ENCODE results near the gene CACNA2D3.

The CACNA2D3 gene

GRCh38 chr3:54897028-54897711 is 774.8 kb downstream of the CACNA2D3 start:
- Mint-ChIP-seq H3K4me3 (no peak overlapping the region), H3K27me3 (ENCODE audit: low read depth) (no peaks in the 10 kb centered on the region), H3K27ac (no peak overlapping the region), H3K36me3 (ENCODE audit: low read depth) (no peaks in the 10 kb centered on the region), H3K9me3 (no peaks in the 10 kb centered on the region), H3K4me1 (ENCODE audit: low read depth) (no peaks in the 10 kb centered on the region)
- DNase-seq (ENCODE audit: low spot score): no peak

- no peak for DNase-seq (ENCODE audit: low spot score)
- H3K27me3 Mint-ChIP-seq (ENCODE audit: low read depth): no peaks in the 10 kb centered on the region
- no peaks in the 10 kb centered on the region for H3K4me1 Mint-ChIP-seq (ENCODE audit: low read depth)
- H3K4me3 Mint-ChIP-seq: no peak overlapping the region
- H3K9me3 Mint-ChIP-seq: no peaks in the 10 kb centered on the region
- H3K36me3 Mint-ChIP-seq (ENCODE audit: low read depth): no peaks in the 10 kb centered on the region
- H3K27ac Mint-ChIP-seq: no peak overlapping the region
Measured at GRCh38 chr3:54899273-54899672, 776.9 kb downstream of the CACNA2D3 start.

GRCh38 chr3:54900838-54901591 is 778.7 kb downstream of the CACNA2D3 start:
- H3K27ac Mint-ChIP-seq: no peak overlapping the region
- no peak for DNase-seq (ENCODE audit: low spot score)
- H3K27me3 Mint-ChIP-seq (ENCODE audit: low read depth): no peaks in the 10 kb centered on the region
- no peak overlapping the region for H3K4me3 Mint-ChIP-seq
- H3K4me1 Mint-ChIP-seq (ENCODE audit: low read depth): no peaks in the 10 kb centered on the region
- no peaks in the 10 kb centered on the region for H3K36me3 Mint-ChIP-seq (ENCODE audit: low read depth)
- H3K9me3 Mint-ChIP-seq: no peaks in the 10 kb centered on the region

- Mint-ChIP-seq H3K4me1 (ENCODE audit: low read depth) (no peaks in the 10 kb centered on the region), H3K4me3 (no peak overlapping the region), H3K9me3 (no peaks in the 10 kb centered on the region), H3K27ac (no peak overlapping the region), H3K27me3 (ENCODE audit: low read depth) (no peaks in the 10 kb centered on the region), H3K36me3 (ENCODE audit: low read depth) (no peaks in the 10 kb centered on the region)
- DNase-seq (ENCODE audit: low spot score): no peak
Measured at GRCh38 chr3:54901906-54902685, 779.7 kb downstream of the CACNA2D3 start.

GRCh38 chr3:54905261-54905888 is 783.0 kb downstream of the CACNA2D3 start:
- Mint-ChIP-seq H3K9me3 (no peaks in the 10 kb centered on the region), H3K36me3 (ENCODE audit: low read depth) (no peaks in the 10 kb centered on the region), H3K27me3 (ENCODE audit: low read depth) (no peaks in the 10 kb centered on the region), H3K27ac (no peak overlapping the region), H3K4me3 (no peak overlapping the region), H3K4me1 (ENCODE audit: low read depth) (no peaks in the 10 kb centered on the region)
- no peak for DNase-seq (ENCODE audit: low spot score)

- no peaks in the 10 kb centered on the region for H3K4me1 Mint-ChIP-seq (ENCODE audit: low read depth)
- H3K27ac Mint-ChIP-seq: no peak overlapping the region
- no peaks in the 10 kb centered on the region for H3K9me3 Mint-ChIP-seq
- H3K27me3 Mint-ChIP-seq (ENCODE audit: low read depth): no peaks in the 10 kb centered on the region
- H3K4me3 Mint-ChIP-seq: no peak overlapping the region
- DNase-seq (ENCODE audit: low spot score): no peak
- no peaks in the 10 kb centered on the region for H3K36me3 Mint-ChIP-seq (ENCODE audit: low read depth)
Measured at GRCh38 chr3:54905920-54906319, 783.6 kb downstream of the CACNA2D3 start.

- Mint-ChIP-seq H3K4me3 (no peak overlapping the region), H3K27ac (no peak overlapping the region), H3K27me3 (ENCODE audit: low read depth) (no peaks in the 10 kb centered on the region), H3K9me3 (no peaks in the 10 kb centered on the region), H3K36me3 (ENCODE audit: low read depth) (no peaks in the 10 kb centered on the region), H3K4me1 (ENCODE audit: low read depth) (no peaks in the 10 kb centered on the region)
- DNase-seq (ENCODE audit: low spot score): no peak
Measured at GRCh38 chr3:54906763-54907162, 784.4 kb downstream of the CACNA2D3 start.

- Mint-ChIP-seq H3K4me1 (ENCODE audit: low read depth) (no peaks in the 10 kb centered on the region), H3K9me3 (no peaks in the 10 kb centered on the region), H3K4me3 (no peak overlapping the region), H3K36me3 (ENCODE audit: low read depth) (no peaks in the 10 kb centered on the region), H3K27ac (no peak overlapping the region), H3K27me3 (ENCODE audit: low read depth) (no peaks in the 10 kb centered on the region)
- no peak for DNase-seq (ENCODE audit: low spot score)
Measured at GRCh38 chr3:54909191-54909590, 786.8 kb downstream of the CACNA2D3 start.

- Mint-ChIP-seq H3K4me1 (ENCODE audit: low read depth) (no peaks in the 10 kb centered on the region), H3K27me3 (ENCODE audit: low read depth) (no peaks in the 10 kb centered on the region), H3K27ac (no peak overlapping the region), H3K4me3 (no peak overlapping the region), H3K36me3 (ENCODE audit: low read depth) (no peaks in the 10 kb centered on the region), H3K9me3 (no peaks in the 10 kb centered on the region)
- no peak for DNase-seq (ENCODE audit: low spot score)
Measured at GRCh38 chr3:54914180-54914579, 791.8 kb downstream of the CACNA2D3 start.

- Mint-ChIP-seq H3K27ac (no peak overlapping the region), H3K36me3 (ENCODE audit: low read depth) (no peaks in the 10 kb centered on the region), H3K27me3 (ENCODE audit: low read depth) (no peaks in the 10 kb centered on the region), H3K9me3 (no peaks in the 10 kb centered on the region), H3K4me1 (ENCODE audit: low read depth) (no peaks in the 10 kb centered on the region), H3K4me3 (no peak overlapping the region)
- no peak for DNase-seq (ENCODE audit: low spot score)
Measured at GRCh38 chr3:54915181-54915580, 792.8 kb downstream of the CACNA2D3 start.

GRCh38 chr3:54915976-54916375 is 793.6 kb downstream of the CACNA2D3 start:
- DNase-seq (ENCODE audit: low spot score): no peak
- H3K9me3 Mint-ChIP-seq: no peaks in the 10 kb centered on the region
- no peak overlapping the region for H3K27ac Mint-ChIP-seq
- H3K36me3 Mint-ChIP-seq (ENCODE audit: low read depth): no peaks in the 10 kb centered on the region
- H3K27me3 Mint-ChIP-seq (ENCODE audit: low read depth): no peaks in the 10 kb centered on the region
- no peak overlapping the region for H3K4me3 Mint-ChIP-seq
- no peaks in the 10 kb centered on the region for H3K4me1 Mint-ChIP-seq (ENCODE audit: low read depth)

GRCh38 chr3:54916732-54917131 is 794.4 kb downstream of the CACNA2D3 start:
- Mint-ChIP-seq H3K27ac (no peak overlapping the region), H3K4me1 (ENCODE audit: low read depth) (no peaks in the 10 kb centered on the region), H3K9me3 (no peaks in the 10 kb centered on the region), H3K36me3 (ENCODE audit: low read depth) (no peaks in the 10 kb centered on the region), H3K27me3 (ENCODE audit: low read depth) (no peaks in the 10 kb centered on the region), H3K4me3 (no peak overlapping the region)
- DNase-seq (ENCODE audit: low spot score): no peak

GRCh38 chr3:54917174-54917573 is 794.8 kb downstream of the CACNA2D3 start:
- Mint-ChIP-seq H3K4me1 (ENCODE audit: low read depth) (no peaks in the 10 kb centered on the region), H3K27ac (no peak overlapping the region), H3K36me3 (ENCODE audit: low read depth) (no peaks in the 10 kb centered on the region), H3K9me3 (no peaks in the 10 kb centered on the region), H3K27me3 (ENCODE audit: low read depth) (no peaks in the 10 kb centered on the region), H3K4me3 (no peak overlapping the region)
- no peak for DNase-seq (ENCODE audit: low spot score)

- DNase-seq (ENCODE audit: low spot score): no peak
- no peaks in the 10 kb centered on the region for H3K4me1 Mint-ChIP-seq (ENCODE audit: low read depth)
- no peak overlapping the region for H3K4me3 Mint-ChIP-seq
- H3K9me3 Mint-ChIP-seq: no peaks in the 10 kb centered on the region
- no peaks in the 10 kb centered on the region for H3K27me3 Mint-ChIP-seq (ENCODE audit: low read depth)
- no peaks in the 10 kb centered on the region for H3K36me3 Mint-ChIP-seq (ENCODE audit: low read depth)
- no peak overlapping the region for H3K27ac Mint-ChIP-seq
Measured at GRCh38 chr3:54917862-54918261, 795.5 kb downstream of the CACNA2D3 start.
